ENCODE data around the gene FES. TPM values are rescaled to one million over a fixed set of nuclear protein-coding genes. Genes with fewer than 3 reads are reported as not detected.
A peak's percentile ranks its signal among the peaks of the same experiment; 100 is the strongest.

Gene FES
- total and polyA plus RNA-seq, 2 of the 13 experiments (the other 11 are each of a cell fraction or from before 2014, with no cell fraction given): 4.0 to 9.5 TPM

GRCh38 chr15:90873998-90874605 is 10.2 kb upstream of the FES start (continued):
- no peak for TF ChIP-seq ZNF512 (CRISPR knock-in tag; IDR thresholded peaks at IDR 0.05)
- TF ChIP-seq, protein P1, sequence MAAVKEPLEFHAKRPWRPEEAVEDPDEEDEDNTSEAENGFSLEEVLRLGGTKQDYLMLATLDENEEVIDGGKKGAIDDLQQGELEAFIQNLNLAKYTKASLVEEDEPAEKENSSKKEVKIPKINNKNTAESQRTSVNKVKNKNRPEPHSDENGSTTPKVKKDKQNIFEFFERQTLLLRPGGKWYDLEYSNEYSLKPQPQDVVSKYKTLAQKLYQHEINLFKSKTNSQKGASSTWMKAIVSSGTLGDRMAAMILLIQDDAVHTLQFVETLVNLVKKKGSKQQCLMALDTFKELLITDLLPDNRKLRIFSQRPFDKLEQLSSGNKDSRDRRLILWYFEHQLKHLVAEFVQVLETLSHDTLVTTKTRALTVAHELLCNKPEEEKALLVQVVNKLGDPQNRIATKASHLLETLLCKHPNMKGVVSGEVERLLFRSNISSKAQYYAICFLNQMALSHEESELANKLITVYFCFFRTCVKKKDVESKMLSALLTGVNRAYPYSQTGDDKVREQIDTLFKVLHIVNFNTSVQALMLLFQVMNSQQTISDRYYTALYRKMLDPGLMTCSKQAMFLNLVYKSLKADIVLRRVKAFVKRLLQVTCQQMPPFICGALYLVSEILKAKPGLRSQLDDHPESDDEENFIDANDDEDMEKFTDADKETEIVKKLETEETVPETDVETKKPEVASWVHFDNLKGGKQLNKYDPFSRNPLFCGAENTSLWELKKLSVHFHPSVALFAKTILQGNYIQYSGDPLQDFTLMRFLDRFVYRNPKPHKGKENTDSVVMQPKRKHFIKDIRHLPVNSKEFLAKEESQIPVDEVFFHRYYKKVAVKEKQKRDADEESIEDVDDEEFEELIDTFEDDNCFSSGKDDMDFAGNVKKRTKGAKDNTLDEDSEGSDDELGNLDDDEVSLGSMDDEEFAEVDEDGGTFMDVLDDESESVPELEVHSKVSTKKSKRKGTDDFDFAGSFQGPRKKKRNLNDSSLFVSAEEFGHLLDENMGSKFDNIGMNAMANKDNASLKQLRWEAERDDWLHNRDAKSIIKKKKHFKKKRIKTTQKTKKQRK (IDR thresholded peaks at IDR 0.05; ENCODE audit: low read length): no peak
- peak; percentile 98 for TF ChIP-seq RXRB (CRISPR knock-in tag; IDR thresholded peaks at IDR 0.05; ENCODE audit: borderline replicate concordance)
- TF ChIP-seq PITX1 (CRISPR knock-in tag; IDR thresholded peaks at IDR 0.05): peak; percentile 96
- TF ChIP-seq, protein P2, sequence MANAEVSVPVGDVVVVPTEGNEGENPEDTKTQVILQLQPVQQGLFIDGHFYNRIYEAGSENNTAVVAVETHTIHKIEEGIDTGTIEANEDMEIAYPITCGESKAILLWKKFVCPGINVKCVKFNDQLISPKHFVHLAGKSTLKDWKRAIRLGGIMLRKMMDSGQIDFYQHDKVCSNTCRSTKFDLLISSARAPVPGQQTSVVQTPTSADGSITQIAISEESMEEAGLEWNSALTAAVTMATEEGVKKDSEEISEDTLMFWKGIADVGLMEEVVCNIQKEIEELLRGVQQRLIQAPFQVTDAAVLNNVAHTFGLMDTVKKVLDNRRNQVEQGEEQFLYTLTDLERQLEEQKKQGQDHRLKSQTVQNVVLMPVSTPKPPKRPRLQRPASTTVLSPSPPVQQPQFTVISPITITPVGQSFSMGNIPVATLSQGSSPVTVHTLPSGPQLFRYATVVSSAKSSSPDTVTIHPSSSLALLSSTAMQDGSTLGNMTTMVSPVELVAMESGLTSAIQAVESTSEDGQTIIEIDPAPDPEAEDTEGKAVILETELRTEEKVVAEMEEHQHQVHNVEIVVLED (CRISPR knock-in tag; IDR thresholded peaks at IDR 0.05; ENCODE audit: borderline replicate concordance): peak; percentile 77
- peak; percentile 81; the same call in 1 of the 2 replicates for TF ChIP-seq MAZ (IDR thresholded peaks at IDR 0.05; ENCODE audit: borderline replicate concordance, low read depth, low read length)
- peak; percentile 96 for TF ChIP-seq MAZ (CRISPR knock-in tag; IDR thresholded peaks at IDR 0.05; ENCODE audit: low read depth)
- peak; percentile 96 for TF ChIP-seq HNRNPL (IDR thresholded peaks at IDR 0.05; ENCODE audit: low read depth, low read length)
- TF ChIP-seq DNMT1 (CRISPR knock-in tag; IDR thresholded peaks at IDR 0.05): peak; percentile 59; the same call in 1 of the 2 replicates
- peak; percentile 98 for TF ChIP-seq HIC2 (CRISPR knock-in tag; IDR thresholded peaks at IDR 0.05; ENCODE audit: low read depth)
- TF ChIP-seq, protein P3, sequence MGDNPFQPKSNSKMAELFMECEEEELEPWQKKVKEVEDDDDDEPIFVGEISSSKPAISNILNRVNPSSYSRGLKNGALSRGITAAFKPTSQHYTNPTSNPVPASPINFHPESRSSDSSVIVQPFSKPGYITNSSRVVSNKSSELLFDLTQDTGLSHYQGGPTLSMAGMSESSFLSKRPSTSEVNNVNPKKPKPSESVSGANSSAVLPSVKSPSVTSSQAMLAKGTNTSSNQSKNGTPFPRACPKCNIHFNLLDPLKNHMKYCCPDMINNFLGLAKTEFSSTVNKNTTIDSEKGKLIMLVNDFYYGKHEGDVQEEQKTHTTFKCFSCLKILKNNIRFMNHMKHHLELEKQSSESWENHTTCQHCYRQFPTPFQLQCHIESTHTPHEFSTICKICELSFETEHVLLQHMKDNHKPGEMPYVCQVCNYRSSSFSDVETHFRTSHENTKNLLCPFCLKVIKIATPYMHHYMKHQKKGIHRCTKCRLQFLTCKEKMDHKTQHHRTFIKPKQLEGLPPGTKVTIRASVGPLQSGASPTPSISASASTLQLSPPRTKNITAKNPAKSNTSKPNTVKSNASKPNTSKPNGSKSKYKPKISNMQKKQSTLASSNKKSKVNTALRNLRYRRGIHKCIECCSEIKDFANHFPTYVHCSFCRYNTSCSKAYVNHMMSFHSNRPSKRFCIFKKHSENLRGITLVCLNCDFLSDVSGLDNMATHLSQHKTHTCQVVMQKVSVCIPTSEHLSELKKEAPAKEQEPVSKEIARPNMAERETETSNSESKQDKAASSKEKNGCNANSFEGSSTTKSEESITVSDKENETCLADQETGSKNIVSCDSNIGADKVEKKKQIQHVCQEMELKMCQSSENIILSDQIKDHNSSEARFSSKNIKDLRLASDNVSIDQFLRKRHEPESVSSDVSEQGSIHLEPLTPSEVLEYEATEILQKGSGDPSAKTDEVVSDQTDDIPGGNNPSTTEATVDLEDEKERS (CRISPR knock-in tag; IDR thresholded peaks at IDR 0.05): peak; percentile 77; the same call in 1 of the 2 replicates
- TF ChIP-seq KDM3A (CRISPR knock-in tag; IDR thresholded peaks at IDR 0.05; ENCODE audit: low read depth): peak; percentile 99
- peak; percentile 61 for TF ChIP-seq HNRNPLL (IDR thresholded peaks at IDR 0.05; ENCODE audit: low read depth, low read length, poor library complexity, severe bottlenecking)
- TF ChIP-seq SIX4 (CRISPR knock-in tag; IDR thresholded peaks at IDR 0.05): peak; percentile 96
- no peak for TF ChIP-seq ZFP90 (CRISPR knock-in tag; IDR thresholded peaks at IDR 0.05; ENCODE audit: borderline replicate concordance)

Measured in HepG2 (cell line).